Stimulated activated CD4-positive, alpha-beta T cell treated with anti-CD3 and anti-CD28 coated beads, Interleukin-4, amount 100 ng/mL, for 4 hours (primary cell): Measurements from ENCODE around the gene CCDC180.
"Not testable (repeated sequence)": the region's sequence is repeated elsewhere in the genome, so short reads cannot be mapped to it uniquely, and the experiment has no call there.

Experiments
- DNase-seq, 2 experiments: peaks; one replicate each; pipeline ENCODE4 v3.0.0-alpha.2; 2020

Gene CCDC180

DNA sequence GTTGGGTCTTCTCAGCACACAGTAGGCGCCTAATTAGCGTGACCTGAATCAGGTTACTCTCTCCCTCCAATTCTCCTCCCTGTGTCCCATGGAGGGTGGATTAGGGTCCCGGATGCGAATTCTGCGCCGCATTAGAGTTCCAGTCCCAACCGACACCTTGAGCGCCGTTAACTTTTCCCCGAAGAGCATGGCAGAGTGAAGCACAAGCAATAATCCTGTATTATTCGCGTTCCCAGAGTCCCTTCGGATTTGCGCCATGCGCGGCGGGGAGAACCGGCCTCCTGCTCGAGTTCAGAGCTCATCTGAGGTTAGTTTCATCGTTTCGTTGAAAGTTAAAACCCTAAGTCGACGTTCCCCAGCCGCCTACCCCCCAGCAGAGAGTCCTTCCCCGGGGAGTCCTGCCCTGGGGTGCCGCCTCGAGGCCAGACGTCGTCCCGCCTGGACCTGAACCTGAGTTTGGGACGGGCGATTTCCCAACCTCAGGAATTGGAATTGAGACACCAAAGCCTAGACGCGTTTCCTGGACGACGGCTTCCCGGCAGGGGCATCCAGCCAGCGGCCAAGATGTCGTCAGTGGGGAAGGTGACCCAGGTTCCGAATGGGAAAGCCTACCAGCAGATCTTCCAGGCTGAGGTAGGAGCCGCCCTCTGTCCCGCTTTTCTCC, at the start of gene CCDC180:
CCDC180 (plus strand) TSS at position 160 of the 664 bp plus-strand sequence; CDS start at position 565, 405 bp downstream.
- DNase-seq = no peak

DNA sequence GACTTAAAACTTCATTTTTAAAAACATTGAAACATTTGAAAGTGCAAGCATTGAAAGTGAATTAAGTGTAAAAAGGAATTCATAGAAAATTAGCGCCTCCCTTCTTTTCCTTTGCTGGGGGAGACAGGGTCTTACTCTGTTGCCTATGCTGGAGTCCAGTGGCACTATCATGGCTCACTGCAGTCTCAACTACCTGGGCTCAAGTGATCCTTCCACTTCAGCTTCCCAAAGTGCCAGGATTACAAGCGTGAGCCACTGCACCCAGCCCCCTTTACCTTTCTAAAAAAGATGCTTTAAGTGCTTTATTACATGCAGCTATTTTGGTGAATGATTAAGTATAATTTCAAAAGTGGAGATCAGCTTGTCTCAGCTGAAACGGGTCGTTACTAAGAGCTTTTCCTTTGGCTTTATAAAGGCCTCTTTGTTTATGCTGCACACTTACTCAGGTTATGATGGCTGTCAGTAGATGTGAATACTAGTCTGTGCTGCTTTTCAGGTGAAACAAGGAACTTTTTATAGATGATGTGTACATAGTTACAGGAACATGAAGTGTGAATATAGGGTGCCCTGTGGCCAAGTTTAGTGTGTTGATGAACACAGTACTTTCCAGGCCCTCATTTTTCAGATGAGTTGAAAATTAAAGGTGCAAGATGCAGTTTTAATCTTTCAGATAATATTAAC, 47.5 kb upstream of the CCDC180 start:
- DNase-seq = not testable (repeated sequence)

DNA sequence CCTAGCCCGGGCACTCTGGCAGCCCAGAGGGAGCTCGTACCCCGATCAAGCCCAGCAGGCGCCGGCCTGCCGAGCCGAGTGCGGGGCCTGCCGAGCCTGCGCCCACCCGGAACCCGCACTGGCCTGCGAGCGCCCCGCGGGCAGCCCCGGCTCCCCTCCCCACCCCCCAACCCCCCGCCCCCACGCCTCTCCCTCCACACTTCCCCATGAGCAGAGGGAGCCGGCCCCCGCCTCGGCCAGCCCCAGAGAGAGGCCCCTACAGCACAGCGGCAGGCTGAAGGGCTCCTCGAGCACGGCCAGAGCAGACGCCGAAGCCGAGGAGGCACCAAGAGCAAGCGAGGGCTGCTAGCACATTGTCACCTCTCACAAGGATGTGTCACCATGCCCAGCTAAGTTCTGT, 36.2 kb upstream of the CCDC180 start:
- DNase-seq = no peak

DNA sequence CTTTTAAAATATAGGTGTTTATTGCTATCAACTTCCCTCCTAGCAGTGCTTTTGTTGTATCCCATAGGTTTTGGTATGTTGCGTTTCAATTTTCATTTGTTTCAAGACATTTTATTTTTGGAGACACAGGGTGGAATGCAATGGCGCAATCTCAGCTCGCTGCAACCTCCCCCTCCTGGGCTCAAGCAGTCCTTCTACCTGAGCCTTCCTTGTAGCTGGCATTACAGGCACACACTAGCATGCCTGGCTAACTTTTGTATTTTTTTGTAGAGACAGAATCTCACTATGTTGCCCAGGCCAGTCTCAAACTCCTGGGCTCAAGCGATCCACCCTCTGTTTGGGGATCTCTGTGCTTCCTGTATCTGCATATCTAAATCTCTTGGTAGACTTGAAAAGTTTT, 35.4 kb upstream of the CCDC180 start:
- no peak for DNase-seq

DNA sequence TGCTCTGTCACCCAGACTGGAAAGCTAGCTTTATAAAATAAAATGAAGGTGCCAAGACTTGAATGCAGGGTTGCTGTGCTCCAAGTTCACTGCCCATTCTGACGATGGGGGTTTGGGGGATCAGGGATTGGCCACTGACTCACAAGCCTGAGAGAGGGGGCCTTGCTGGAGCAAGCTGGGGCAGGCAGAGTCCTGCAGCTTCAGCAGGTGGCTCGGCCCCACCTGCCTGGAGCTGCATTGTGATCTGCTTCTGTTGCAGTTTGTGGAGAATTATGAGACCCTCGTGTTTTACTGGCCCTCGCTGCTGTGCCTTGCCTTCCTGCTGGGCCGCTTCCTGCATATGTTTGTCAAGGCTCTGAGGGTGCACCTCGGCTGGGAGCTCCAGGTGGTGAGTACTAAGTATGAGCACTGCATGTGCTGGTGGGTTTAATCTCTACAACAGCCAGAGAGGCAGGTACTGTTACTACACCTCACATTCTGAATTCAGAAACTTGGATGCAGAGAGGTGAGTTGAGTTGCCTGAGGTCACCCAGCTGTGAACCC, 31.1 kb upstream of the CCDC180 start:
- DNase-seq = no peak

DNA sequence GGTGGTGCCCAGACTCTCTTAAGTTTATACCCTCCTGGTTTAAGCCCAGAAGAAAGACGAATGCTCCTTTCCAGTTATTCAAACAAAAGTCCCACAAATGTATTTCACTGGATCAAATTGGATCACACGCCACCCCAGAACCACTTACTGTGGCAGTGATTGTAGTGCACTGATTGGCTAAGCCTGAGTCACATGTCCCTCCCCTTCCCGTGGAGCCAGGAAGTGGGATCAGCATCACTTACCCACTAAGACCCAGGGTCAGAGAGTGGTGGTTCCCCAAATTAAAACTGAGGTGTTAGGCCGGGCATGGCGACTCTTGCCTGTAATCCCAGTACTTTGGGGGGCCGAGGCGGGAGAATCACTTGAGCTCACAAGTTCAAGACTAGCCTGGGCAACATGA, 29.5 kb upstream of the CCDC180 start:
- no peak for DNase-seq

DNA sequence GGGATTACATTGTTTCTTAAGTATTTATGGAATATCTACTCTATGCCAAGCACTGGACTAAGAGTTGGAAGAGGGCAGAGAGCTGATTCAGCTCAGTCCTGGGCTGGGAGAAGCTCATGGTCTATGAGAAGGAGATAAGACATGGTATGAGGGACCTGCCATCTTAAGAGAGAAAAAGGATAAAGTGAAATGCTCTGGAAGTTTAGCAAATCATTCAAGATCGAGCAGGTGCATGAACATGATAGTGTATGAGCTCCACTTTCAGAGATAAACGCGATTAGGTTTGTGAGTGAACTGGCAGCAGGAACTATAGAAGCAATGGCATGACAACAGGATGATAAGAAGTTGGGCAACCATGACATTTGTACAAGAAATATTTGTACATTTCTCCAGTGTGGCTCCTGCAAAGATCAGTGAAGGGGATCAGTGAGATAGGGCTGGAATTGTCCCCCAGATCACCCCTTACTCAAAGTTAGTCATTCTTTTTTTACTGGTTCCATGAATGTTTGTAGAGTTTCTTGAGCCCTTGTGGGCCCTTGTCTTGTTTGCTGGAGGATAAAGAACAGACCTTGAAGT, 26.6 kb upstream of the CCDC180 start:
- DNase-seq = no peak

DNA sequence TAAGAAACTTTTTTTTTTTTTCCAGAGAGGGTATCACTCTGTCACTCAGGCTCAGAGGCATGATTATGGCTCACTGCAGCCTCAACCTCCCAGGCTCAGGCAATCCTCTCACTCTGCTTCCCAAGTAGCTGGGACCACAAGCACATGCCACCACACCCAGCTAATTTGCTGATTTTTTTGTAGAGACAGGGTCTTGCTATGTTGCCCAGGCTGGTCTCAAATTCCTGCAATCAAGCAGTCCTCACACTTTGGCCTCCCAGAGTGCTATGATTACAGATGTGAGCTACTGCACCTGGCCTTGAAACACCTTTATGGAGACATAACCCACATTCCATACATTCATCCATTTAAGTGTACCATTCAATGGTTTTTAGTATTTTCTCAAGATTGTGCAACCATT, 23.7 kb upstream of the CCDC180 start:
- DNase-seq = no peak

DNA sequence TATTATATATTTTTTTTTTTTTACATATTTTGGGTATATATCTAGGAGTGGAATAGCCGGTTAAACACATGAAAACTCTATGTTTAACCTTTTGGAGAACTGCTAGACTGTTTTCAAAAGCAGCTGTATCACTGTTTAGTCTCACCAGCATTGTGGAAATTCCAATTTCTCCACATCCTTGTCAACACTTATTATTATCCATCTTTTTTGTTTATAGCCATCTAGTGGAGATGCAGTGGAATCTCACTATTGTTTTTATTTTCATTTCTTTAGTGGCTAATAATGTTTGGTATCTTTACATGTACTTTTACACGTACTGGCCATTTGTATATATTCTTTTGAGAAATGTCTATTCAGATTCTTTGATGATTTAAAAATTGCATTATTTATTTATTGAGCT, 22.7 kb upstream of the CCDC180 start:
- DNase-seq = no peak

DNA sequence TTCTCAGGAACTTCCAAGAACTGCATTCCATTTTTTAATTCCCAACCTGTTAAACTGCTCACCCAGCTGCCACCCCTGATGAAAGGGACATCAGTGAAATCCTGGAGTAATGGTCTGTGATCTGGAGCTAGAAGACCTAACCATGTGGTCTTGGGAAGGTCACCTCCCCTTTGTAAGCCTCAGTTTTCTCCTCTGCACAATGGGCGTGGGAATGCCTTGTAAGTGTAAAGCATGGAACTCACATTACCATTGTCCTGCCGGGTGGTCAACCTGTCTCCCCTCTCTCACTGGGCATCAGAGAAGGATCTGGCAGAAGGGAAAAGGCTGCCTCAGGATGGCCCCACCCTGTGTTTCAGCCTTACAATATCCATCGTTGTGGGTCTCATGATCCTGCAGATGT, 15.3 kb upstream of the CCDC180 start:
- no peak for DNase-seq

DNA sequence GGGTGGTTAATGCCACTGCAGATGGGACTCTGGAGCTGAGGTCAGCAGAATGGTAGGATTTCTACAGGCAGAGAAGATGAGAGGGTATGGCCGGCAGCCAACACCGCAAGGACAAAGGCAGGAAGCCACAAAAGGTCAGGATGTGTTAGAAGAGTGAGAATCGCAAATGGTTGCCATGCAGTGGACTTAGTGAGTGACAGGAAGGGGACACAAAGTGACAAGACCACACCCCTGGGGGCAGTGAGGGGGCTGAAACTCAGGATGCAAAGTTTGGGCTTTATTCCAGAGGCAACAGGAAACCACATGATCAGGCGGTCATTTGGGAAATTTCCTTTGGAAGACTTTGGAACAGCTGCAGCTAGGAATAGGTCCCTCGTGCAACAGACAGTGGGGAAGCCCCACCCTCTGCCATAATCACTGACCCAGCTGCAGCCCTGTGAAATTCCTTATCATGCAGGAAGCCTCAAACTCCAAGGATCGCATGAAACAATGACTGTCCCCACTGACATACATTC, 14.2 kb upstream of the CCDC180 start:
- no peak for DNase-seq

DNA sequence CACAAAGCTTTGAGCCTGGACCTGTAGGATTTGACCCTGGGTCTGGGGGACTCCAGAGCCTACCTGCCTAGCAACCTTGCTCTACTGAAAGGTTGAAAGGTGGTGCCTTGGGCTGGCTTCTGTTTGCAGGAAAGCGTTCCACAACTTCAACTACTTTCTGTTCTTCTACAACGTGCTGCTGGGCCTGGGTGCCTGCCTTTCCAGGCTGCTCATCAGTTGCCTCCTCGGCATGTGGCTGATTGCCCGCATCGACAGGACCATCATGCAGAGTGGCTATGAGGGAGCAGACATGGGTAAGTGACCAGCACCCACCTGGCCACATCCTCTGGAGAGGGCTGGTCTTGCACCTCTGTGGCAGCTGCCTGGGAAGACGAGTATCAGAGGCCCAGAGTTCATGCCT, 13.6 kb upstream of the CCDC180 start:
- no peak for DNase-seq

DNA sequence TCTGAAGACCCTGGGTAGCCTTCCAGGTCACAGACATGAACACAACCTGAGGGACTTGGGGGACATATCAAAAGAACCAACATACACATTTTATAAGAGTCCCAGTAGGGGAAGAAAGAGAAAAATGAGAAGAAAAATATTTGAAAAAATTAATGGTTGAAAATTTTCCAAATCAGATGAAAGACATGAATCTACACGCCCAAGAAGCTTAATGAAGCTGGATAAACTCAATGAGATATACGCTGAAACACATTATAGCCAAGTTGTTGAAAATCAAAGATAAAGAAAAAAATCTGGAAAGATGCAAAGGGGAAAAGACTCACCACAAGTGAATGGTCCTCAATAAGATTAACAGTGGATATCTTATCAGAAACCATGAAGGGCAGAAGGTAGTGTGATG, 9.6 kb upstream of the CCDC180 start:
- DNase-seq = no peak

DNA sequence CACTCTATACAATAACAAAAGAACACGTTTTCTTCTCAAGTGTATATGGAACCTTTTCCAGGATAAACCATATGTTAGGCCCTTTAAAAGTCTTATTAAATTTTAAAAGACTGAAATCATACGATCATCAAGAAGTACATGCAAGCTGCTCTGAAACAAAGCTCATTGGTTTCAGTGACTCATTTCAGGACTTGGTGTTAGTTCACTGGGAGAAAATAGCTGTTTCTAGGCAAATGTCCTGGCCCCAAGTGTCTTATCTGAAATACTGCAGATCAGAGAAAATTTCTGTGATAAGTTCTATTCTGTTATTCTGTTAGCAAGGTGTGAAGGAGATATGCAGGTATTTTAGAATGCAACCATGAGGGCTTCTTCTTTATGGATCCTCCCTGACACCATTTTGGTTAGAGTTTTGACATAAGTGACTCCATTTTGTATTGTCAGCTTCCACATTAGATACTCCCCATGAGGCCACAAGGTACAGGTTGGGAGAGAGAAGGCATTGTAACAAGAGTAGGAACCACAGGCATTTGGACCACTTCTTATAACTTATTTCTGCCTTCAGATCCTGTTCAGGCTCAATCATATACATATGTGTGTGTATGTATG, 7.5 kb upstream of the CCDC180 start:
- DNase-seq = no peak

DNA sequence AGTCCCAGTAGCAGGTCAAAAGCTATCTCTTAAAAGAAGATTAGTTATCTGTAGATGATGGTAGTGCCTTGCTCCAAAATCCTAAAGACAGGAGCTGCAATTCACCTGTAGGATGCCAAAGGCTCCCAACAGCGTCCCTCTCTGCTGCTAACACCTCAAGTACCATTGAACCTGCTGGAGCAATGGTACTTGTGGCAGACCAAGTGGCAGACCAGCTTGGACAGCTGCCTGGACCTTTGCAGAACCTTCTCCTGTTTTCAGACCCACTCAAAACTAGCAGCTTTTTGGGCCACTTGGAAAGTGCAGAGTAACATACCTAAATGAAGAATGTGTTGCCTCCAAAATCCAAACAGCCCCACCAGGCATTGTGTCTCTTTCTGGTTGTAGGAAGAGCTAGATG, 6.9 kb upstream of the CCDC180 start:
- no peak for DNase-seq

DNA sequence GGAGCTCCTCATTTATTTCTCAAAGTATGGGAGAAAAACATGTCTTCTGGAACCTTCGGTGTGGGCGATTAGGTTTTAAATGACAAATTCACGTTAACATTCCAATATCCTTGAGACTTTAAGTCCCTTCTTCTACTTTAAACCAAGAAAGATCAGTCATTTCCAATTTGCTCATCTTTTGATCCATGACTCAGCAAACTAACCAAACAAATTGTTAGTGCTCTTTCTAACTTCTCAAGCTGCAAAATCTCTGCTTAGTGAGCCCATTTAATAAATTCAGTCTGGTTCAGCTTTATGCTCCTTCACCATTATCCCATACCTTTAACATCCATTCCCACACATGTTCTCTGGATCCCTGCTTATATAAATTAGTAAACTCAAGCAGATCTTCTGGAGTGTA, 5.5 kb upstream of the CCDC180 start:
- DNase-seq = no peak

DNA sequence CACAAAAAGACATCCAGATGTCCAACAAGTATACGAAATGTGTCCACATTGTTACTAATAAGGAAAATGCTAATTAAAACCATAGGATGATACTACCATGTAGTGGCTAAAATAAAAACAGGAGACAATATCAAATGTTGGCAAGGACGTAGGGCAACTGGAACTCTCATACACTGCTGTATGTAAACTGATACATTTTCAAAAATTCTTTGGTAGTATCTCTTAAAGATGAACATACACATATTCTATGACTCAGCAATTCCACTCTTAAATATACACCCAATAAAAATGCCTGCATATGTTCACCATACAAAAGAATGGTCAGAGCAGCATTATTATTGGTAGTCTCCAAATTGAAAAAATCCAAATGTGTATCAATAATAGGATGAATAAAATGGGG, 2.9 kb upstream of the CCDC180 start:
- DNase-seq = no peak

DNA sequence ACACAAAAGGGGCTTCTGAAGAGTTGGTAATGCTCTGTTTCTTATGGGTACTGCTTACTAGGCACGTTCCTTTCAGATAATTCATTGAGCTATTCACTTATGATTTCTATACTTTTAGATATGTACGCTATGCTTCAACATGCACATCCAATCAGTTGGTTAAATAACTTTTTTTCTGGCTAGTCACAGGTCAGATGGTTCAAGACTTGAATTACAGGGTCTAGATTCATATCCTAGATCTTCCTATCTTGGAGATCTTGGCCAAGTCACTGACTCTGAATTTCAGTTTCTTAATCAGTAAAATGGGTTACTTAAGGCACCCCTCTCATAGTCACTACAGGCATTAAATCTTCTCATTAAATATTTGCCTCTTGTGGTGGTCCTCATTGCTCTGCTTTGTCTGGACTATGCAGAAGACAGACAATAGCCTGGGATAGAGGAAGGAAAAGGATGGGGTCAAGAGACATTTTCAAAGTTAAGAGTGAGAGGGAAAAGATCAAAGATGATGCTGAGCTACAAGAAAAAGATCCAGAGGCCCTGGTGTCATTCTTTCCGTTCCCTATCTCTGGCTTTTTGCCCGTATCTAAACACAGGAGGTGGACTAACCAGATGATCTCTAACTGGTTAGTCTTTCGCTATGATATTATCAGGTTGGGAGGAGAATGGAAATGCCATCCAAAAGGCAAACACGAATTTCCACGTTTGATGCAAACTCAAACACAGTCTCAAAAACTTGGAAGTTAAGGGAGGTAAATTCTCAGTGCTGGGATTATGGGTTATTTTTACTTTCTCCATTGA, 1.8 kb upstream of the CCDC180 start:
- no peak for DNase-seq

DNA sequence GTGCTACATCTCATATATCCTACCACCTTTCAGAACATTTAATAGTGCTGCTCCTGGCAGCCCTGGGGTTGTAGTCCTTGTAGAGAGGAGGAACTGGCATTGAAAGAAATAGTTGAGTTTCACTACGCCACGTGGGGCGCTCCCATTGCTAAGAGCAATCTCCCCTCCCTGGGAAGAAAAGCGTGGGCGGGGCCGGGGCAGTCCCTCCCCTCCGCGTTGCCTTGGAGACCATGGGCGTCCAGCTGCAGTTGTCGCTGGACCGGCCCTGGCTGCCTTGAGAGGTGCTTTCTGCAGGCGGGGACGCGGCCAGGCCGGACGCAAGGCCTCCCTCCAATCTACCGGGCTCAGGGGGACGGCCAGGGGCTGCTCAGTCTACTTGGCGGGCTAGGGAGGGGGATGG, 368 bp upstream of the CCDC180 start:
- DNase-seq = no peak

DNA sequence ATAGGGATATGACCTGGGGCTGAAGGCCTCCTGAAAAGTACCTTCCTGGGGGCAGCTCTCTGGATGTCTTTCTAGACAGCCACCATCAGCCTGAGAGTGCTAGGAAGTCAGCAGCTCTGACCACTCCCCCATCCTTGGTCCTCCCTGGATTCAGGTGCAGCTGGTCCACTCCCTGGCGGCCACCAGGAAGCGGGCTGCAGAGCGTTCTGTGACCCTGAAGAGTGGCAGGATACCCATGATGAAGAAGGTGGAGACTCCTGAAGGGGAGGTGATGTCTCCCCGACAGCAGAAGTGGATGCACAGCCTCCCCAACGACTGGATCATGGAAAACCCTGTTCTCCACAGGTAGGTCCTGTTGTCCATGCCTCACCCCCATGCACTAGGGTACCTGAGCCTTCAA, 1.8 kb downstream of the CCDC180 start:
- no peak for DNase-seq

DNA sequence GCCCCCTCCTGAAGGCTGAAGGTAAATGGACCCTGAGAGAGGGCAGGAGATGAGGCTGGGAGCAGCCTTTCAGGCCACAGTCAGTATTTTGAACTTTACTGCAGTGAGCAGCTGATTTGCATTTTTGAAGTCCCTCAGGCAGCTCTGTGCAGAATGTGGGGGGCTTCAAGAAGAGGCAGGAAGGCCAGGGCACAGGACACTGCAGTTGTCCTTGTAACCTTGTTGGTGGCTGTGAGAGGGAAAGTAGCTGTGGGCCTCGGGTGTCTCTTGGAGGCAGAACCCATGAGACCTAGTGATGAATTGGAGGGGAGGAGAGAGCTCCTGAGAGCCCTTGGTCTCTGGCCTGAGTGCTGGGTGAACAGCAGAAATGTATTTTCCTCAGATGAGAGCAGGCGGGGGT, 2.6 kb downstream of the CCDC180 start:
- DNase-seq = no peak

DNA sequence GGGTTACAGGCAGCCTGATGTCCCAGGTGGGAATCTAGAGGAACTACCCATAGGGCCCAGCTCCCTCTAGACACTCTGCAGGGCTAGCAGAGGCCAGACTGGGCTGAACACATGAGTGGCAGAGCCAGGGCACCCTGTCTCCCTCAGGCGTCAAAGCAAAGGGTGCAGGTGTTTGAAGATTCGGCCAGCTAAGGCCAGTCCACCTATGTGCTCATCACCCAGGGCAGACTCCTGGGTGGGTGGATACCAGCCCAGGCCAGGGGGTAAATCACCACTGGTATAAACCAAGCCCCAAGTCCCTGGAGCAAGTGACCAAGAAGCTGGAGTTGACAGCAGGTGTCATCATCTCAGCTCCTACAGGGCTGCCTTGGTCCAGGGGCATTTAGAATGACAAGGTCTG, 3.4 kb downstream of the CCDC180 start:
- no peak for DNase-seq
